PC-9 (cell line): Measurements from ENCODE around the gene ABCG4.

Source experiments
- EZH2 ChIP-seq: fragments of 200-600 bp; sonication (generic); IDR thresholded peaks from 2 replicates; pipeline ENCODE4 v1.8.0; 2017; ENCODE audit warnings: antibody characterized with exemption, low read depth
- TF ChIP-seq, protein P1 (sequence below): fragments of 200-600 bp; sonication (generic); conservative IDR thresholded peaks from 2 replicates; pipeline ENCODE4 v1.6.1; 2017; ENCODE audit warnings: mixed run types, antibody characterized with exemption, mild to moderate bottlenecking, moderate library complexity

DNA sequence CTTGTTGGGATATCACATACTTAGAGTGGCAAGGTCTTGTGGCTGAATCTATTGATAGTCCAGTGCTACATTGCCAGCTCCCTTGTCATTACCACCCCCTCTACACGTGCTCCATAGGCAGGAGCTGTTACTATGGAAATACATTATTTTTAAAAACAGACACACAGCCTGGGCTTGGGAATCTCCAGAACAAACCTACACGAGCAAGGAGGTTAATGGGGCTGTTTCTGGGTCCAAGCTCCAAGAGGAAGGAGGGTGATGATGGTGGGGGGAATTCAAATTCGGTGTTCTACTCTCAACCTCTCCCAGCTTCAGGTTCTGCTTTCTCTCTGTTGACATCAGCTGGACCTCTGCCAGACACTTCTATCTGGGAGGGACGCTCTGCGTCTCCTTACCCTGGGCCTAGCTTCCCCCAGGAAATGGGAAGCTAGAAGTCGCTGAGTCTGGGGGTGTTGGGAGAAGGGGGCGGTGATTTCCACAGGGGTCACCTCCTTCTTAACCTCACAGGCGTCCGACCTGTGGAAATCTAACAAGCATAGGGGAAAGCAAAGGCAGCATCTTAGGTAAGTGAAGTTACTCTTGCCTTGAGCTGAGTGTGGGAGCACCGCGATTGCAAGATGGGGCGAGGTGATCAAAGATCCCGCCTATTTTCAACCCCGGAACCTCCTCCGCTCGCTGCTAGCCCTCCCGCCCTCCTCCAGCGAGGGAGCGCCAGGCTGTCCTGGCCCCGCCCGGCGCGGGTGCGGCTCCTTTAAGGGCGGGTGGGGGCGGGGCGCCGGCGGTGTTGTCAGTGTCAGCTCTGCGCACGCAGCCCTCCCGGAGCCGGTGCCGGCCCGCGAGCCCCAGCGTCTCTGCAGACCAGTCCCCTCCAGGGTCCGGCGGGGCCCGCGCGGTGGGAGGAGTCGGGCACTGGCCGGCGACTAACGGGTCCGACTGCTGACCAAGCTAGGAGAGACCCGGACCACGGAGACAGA, 42.0 kb upstream of the ABCG4 start, which contains the start of gene C2CD2L:
- TF ChIP-seq, protein P1, sequence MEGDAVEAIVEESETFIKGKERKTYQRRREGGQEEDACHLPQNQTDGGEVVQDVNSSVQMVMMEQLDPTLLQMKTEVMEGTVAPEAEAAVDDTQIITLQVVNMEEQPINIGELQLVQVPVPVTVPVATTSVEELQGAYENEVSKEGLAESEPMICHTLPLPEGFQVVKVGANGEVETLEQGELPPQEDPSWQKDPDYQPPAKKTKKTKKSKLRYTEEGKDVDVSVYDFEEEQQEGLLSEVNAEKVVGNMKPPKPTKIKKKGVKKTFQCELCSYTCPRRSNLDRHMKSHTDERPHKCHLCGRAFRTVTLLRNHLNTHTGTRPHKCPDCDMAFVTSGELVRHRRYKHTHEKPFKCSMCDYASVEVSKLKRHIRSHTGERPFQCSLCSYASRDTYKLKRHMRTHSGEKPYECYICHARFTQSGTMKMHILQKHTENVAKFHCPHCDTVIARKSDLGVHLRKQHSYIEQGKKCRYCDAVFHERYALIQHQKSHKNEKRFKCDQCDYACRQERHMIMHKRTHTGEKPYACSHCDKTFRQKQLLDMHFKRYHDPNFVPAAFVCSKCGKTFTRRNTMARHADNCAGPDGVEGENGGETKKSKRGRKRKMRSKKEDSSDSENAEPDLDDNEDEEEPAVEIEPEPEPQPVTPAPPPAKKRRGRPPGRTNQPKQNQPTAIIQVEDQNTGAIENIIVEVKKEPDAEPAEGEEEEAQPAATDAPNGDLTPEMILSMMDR, result no peak
- TF ChIP-seq EZH2, result no peak
